HepG2 (cell line): Measurements from ENCODE around the gene IKZF4. TPM values are rescaled to one million over a fixed set of nuclear protein-coding genes. Genes with fewer than 3 reads are reported as not detected.
A peak's percentile ranks its signal among the peaks of the same experiment; 100 is the strongest.

ENCODE experiments used
- ARNTL ChIP-seq: sonication (generic); formaldehyde crosslinking; IDR thresholded peaks from 2 replicates; pipeline ENCODE4 v1.4.0; 2020; ENCODE audit warnings: mild to moderate bottlenecking, missing genetic modification reagents
- CBFB ChIP-seq: sonication (generic); formaldehyde crosslinking; IDR thresholded peaks from 2 replicates; pipeline ENCODE4 v1.4.0; 2020; ENCODE audit warnings: missing genetic modification reagents
- GABPA ChIP-seq, 2 experiments: IDR thresholded peaks; 2 replicates each; pipeline ENCODE4 v1.6.1; 2011 to 2016; ENCODE audit warnings: low read depth in 2 of 2, low read length in 1 of 2, missing biosample characterization in 1 of 2, missing genetic modification characterization in 1 of 2
- HDAC2 ChIP-seq: sonication (generic); formaldehyde crosslinking; IDR thresholded peaks from 2 replicates; pipeline ENCODE4 v1.4.0; 2020; ENCODE audit warnings: missing genetic modification reagents
- NFE2L2 ChIP-seq: fragments of 150-350 bp; IDR thresholded peaks from 2 replicates; pipeline ENCODE4 v1.6.1; 2014; ENCODE audit warnings: low read length
- NFIC ChIP-seq: IDR thresholded peaks from 2 replicates; pipeline ENCODE4 v1.6.1; 2012; ENCODE audit warnings: mild to moderate bottlenecking, low read length, inconsistent platforms
- RARA ChIP-seq: IDR thresholded peaks from 2 replicates; pipeline ENCODE4 v1.6.1; 2016; ENCODE audit warnings: missing genetic modification reagents, missing compliant biosample characterization
- RFXANK ChIP-seq: IDR thresholded peaks from 2 replicates; pipeline ENCODE4 v1.6.1; 2016
- SKIL ChIP-seq: sonication (generic); formaldehyde crosslinking; IDR thresholded peaks from 2 replicates; pipeline ENCODE4 v1.8.0; 2022; ENCODE audit warnings: missing genetic modification reagents, mild to moderate bottlenecking, moderate library complexity, borderline replicate concordance
- TCF7L2 ChIP-seq: IDR thresholded peaks from 2 replicates; pipeline ENCODE4 v1.6.1; 2011; ENCODE audit warnings: mild to moderate bottlenecking, low read depth, low read length, moderate library complexity
- ZNF124 ChIP-seq: sonication (generic); formaldehyde crosslinking; IDR thresholded peaks from 2 replicates; pipeline ENCODE4 v1.4.0; 2020; ENCODE audit warnings: missing genetic modification reagents
- ZNF331 ChIP-seq: sonication (generic); formaldehyde crosslinking; IDR thresholded peaks from 2 replicates; pipeline ENCODE4 v1.4.0; 2020; ENCODE audit warnings: missing genetic modification reagents
- ZNF367 ChIP-seq: sonication (generic); formaldehyde crosslinking; IDR thresholded peaks from 2 replicates; pipeline ENCODE4 v1.4.0; 2020; ENCODE audit warnings: missing genetic modification reagents, borderline replicate concordance
- ZNF432 ChIP-seq: sonication (generic); formaldehyde crosslinking; IDR thresholded peaks from 2 replicates; pipeline ENCODE4 v1.5.0; 2020; ENCODE audit warnings: missing genetic modification reagents, mild to moderate bottlenecking, borderline replicate concordance
- ZSCAN30 ChIP-seq: sonication (generic); formaldehyde crosslinking; IDR thresholded peaks from 2 replicates; pipeline ENCODE4 v1.5.0; 2020; ENCODE audit warnings: mild to moderate bottlenecking, missing genetic modification reagents
- polyA plus RNA-seq, 8 experiments: library from polyadenylated mRNA; depleted of rRNA in 3 of 8; stranded (reverse) in 7 of 8; unstranded in 1 of 8; fragments of >200 nt; fragmentation: Illumina TruSeq in 4 of 8; extraction: Trizol in 4 of 8; gene quantifications; 2 replicates each; pipeline versions ENCODE4 v1.2.1 to v1.2.3, GENCODE V29; 2011 to 2016; ENCODE audit warnings: low read depth in 4 of 8, missing spikeins in 1 of 8, mixed read lengths in 1 of 8; ENCODE audit not compliant: insufficient read depth in 1 of 8
- total RNA-seq, 5 experiments: library from RNA; depleted of rRNA; stranded (reverse); fragments of >200 nt; fragmentation: Illumina TruSeq; extraction: Trizol; gene quantifications; 2 replicates each; pipeline ENCODE4 v1.2.3, GENCODE V29; 2016; ENCODE audit warnings: low read depth in 1 of 5
- TF ChIP-seq, protein P1 (sequence below): sonication (generic); formaldehyde crosslinking; IDR thresholded peaks from 2 replicates; pipeline ENCODE4 v1.5.1; 2020; ENCODE audit warnings: missing genetic modification reagents, mild to moderate bottlenecking, borderline replicate concordance
- TF ChIP-seq, protein P2 (sequence below): sonication (generic); formaldehyde crosslinking; IDR thresholded peaks from 2 replicates; pipeline ENCODE4 v1.4.0; 2020; ENCODE audit warnings: missing genetic modification reagents
- TF ChIP-seq, protein P3 (sequence below): IDR thresholded peaks from 2 replicates; pipeline ENCODE4 v1.4.0; 2020; ENCODE audit warnings: mild to moderate bottlenecking, missing genetic modification reagents
- TF ChIP-seq, protein P4 (sequence below): sonication (generic); formaldehyde crosslinking; IDR thresholded peaks from 2 replicates; pipeline ENCODE4 v1.8.1; 2022; ENCODE audit warnings: mild to moderate bottlenecking, missing genetic modification reagents

IKZF4 gene
- total and polyA plus RNA-seq, 2 of the 13 experiments (the other 11 are each of a cell fraction or from before 2014, with no cell fraction given) = 0.58 to 2.2 TPM

- TF ChIP-seq HDAC2 (CRISPR knock-in tag) (peak; percentile 98), SKIL (CRISPR knock-in tag) (peak; percentile 99), CBFB (CRISPR knock-in tag) (peak; percentile 51; the same call in 1 of the 2 replicates), RFXANK (peak; percentile 75; the same call in 1 of the 2 replicates), ZNF432 (CRISPR knock-in tag) (no peak), GABPA (IDR thresholded peaks at IDR 0.05; ENCODE audit: low read depth, low read length) (no peak), GABPA (CRISPR knock-in tag; IDR thresholded peaks at IDR 0.05; ENCODE audit: low read depth) (peak; percentile 82), NFIC (peak; percentile 91), TCF7L2 (no peak), NFE2L2 (no peak), ZNF367 (CRISPR knock-in tag) (no peak), ZNF331 (CRISPR knock-in tag) (peak; percentile 97), RARA (CRISPR knock-in tag) (peak; percentile 99), ZNF124 (CRISPR knock-in tag) (peak; percentile 98), ZSCAN30 (CRISPR knock-in tag) (no peak), ARNTL (CRISPR knock-in tag) (peak; percentile 98)
- TF ChIP-seq, protein P1, sequence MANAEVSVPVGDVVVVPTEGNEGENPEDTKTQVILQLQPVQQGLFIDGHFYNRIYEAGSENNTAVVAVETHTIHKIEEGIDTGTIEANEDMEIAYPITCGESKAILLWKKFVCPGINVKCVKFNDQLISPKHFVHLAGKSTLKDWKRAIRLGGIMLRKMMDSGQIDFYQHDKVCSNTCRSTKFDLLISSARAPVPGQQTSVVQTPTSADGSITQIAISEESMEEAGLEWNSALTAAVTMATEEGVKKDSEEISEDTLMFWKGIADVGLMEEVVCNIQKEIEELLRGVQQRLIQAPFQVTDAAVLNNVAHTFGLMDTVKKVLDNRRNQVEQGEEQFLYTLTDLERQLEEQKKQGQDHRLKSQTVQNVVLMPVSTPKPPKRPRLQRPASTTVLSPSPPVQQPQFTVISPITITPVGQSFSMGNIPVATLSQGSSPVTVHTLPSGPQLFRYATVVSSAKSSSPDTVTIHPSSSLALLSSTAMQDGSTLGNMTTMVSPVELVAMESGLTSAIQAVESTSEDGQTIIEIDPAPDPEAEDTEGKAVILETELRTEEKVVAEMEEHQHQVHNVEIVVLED (CRISPR knock-in tag) = peak; percentile 68; the same call in 1 of the 2 replicates
- TF ChIP-seq, protein P2, sequence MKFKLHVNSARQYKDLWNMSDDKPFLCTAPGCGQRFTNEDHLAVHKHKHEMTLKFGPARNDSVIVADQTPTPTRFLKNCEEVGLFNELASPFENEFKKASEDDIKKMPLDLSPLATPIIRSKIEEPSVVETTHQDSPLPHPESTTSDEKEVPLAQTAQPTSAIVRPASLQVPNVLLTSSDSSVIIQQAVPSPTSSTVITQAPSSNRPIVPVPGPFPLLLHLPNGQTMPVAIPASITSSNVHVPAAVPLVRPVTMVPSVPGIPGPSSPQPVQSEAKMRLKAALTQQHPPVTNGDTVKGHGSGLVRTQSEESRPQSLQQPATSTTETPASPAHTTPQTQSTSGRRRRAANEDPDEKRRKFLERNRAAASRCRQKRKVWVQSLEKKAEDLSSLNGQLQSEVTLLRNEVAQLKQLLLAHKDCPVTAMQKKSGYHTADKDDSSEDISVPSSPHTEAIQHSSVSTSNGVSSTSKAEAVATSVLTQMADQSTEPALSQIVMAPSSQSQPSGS = peak; percentile 96
- TF ChIP-seq, protein P3, sequence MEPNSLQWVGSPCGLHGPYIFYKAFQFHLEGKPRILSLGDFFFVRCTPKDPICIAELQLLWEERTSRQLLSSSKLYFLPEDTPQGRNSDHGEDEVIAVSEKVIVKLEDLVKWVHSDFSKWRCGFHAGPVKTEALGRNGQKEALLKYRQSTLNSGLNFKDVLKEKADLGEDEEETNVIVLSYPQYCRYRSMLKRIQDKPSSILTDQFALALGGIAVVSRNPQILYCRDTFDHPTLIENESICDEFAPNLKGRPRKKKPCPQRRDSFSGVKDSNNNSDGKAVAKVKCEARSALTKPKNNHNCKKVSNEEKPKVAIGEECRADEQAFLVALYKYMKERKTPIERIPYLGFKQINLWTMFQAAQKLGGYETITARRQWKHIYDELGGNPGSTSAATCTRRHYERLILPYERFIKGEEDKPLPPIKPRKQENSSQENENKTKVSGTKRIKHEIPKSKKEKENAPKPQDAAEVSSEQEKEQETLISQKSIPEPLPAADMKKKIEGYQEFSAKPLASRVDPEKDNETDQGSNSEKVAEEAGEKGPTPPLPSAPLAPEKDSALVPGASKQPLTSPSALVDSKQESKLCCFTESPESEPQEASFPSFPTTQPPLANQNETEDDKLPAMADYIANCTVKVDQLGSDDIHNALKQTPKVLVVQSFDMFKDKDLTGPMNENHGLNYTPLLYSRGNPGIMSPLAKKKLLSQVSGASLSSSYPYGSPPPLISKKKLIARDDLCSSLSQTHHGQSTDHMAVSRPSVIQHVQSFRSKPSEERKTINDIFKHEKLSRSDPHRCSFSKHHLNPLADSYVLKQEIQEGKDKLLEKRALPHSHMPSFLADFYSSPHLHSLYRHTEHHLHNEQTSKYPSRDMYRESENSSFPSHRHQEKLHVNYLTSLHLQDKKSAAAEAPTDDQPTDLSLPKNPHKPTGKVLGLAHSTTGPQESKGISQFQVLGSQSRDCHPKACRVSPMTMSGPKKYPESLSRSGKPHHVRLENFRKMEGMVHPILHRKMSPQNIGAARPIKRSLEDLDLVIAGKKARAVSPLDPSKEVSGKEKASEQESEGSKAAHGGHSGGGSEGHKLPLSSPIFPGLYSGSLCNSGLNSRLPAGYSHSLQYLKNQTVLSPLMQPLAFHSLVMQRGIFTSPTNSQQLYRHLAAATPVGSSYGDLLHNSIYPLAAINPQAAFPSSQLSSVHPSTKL (CRISPR knock-in tag) = peak; percentile 96
- TF ChIP-seq, protein P4, sequence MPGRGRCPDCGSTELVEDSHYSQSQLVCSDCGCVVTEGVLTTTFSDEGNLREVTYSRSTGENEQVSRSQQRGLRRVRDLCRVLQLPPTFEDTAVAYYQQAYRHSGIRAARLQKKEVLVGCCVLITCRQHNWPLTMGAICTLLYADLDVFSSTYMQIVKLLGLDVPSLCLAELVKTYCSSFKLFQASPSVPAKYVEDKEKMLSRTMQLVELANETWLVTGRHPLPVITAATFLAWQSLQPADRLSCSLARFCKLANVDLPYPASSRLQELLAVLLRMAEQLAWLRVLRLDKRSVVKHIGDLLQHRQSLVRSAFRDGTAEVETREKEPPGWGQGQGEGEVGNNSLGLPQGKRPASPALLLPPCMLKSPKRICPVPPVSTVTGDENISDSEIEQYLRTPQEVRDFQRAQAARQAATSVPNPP (CRISPR knock-in tag) = no peak; the same call in 1 of the 2 replicates
Measured at GRCh38 chr12:56081393-56082347, 60.8 kb downstream of the IKZF4 start (continued).
